ENCODE measurements around the gene TMEM150B. TPM values are rescaled to one million over a fixed set of nuclear protein-coding genes. Genes with fewer than 3 reads are reported as not detected.

The TMEM150B gene
- total RNA-seq, 1 experiment from 2014 or later, result 1.6 TPM

DNA sequence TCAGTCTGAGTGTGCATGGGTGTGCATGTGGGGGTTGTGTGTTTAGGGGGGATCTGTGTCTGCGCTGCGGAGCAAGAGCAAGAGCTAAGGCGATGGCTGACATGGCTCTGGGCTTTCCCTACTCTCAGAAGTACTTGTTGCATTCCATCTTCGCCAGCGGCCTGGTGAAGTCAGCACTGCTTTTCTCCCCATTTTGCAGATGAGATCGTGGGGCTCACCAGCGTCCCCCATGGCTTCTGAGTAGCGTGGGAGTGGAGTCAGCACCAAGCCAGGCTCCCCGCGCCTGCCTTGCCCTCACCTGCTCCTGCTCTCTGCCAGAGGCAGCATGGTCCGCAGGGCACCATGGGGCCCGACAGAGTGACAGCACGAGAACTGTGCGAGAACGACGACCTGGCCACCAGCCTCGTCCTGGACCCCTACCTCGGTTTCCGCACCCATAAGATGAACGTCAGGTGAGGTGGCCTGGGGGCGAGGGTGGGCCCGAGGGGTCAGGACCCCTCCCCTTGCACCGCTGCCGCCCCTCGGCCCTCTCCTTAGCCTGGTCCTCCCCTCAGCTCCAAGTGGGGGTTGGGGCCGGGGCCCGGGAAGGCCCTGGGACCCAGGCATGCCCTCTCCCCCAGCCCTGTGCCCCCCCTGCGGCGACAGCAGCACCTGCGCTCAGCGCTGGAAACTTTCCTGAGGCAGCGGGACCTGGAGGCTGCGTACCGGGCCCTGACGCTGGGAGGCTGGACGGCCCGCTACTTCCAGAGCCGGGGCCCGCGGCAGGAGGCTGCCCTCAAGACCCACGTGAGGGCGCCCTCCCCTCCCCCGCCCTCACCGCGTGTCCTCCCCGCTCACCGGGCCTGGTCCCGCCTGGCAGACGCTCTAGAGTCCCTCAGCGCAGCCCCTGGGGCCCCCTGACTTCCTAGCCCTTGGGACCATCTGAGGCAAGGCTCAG, 16.7 kb upstream of the TMEM150B start:
- intact Hi-C loops (cut with micrococcal nuclease; ENCODE audit: unreplicated experiment), result no loop called here
- H3K36me3 Mint-ChIP-seq (ENCODE audit: insufficient read depth, unreplicated experiment), result peaks cover 41% of the 10 kb centered on the region
- H3K4me1 Mint-ChIP-seq (ENCODE audit: low read depth, unreplicated experiment), result peaks cover 14% of the 10 kb centered on the region
- H3K27ac Mint-ChIP-seq (ENCODE audit: unreplicated experiment), result peak overlapping the region; percentile 95
- TF ChIP-seq, protein P1, sequence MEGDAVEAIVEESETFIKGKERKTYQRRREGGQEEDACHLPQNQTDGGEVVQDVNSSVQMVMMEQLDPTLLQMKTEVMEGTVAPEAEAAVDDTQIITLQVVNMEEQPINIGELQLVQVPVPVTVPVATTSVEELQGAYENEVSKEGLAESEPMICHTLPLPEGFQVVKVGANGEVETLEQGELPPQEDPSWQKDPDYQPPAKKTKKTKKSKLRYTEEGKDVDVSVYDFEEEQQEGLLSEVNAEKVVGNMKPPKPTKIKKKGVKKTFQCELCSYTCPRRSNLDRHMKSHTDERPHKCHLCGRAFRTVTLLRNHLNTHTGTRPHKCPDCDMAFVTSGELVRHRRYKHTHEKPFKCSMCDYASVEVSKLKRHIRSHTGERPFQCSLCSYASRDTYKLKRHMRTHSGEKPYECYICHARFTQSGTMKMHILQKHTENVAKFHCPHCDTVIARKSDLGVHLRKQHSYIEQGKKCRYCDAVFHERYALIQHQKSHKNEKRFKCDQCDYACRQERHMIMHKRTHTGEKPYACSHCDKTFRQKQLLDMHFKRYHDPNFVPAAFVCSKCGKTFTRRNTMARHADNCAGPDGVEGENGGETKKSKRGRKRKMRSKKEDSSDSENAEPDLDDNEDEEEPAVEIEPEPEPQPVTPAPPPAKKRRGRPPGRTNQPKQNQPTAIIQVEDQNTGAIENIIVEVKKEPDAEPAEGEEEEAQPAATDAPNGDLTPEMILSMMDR (IDR thresholded peaks at IDR 0.05; ENCODE audit: insufficient read depth in 1 of 2, low read depth in 1 of 2, low read length in 1 of 2, severe bottlenecking in 1 of 2, unreplicated experiment in 1 of 2), result no peak
- POLR2A ChIA-PET, result no interaction called here
- Histone ChIP-seq H3K36me3 (ENCODE audit: control insufficient read depth, insufficient read depth, low read length) (peaks cover 3% of the 10 kb centered on the region; the same call in 1 of the 2 replicates), H3K27me3 (replicated peaks; ENCODE audit: control insufficient read depth, insufficient read depth, low read length) (no peaks in the 10 kb centered on the region), H3K4me1 (peaks cover 10% of the 10 kb centered on the region; the same call in 1 of the 2 replicates), H3K4me3 (ENCODE audit: low read depth, low read length) (peak overlapping the region; percentile 67), H3K9me3 (no peaks in the 10 kb centered on the region)
- H3K27me3 Mint-ChIP-seq (ENCODE audit: insufficient read depth, unreplicated experiment), result no peaks in the 10 kb centered on the region
- peak overlapping the region; percentile 91 for H3K4me3 Mint-ChIP-seq (ENCODE audit: unreplicated experiment)
- no peaks in the 10 kb centered on the region for H3K9me3 Mint-ChIP-seq (ENCODE audit: unreplicated experiment)
- DNase-seq, result peak in 1 of 2 experiments; percentile 31
- CTCF ChIA-PET, result no interaction called here
- TSS peak; percentile 48 for BruUV-seq (replicated peaks)

DNA sequence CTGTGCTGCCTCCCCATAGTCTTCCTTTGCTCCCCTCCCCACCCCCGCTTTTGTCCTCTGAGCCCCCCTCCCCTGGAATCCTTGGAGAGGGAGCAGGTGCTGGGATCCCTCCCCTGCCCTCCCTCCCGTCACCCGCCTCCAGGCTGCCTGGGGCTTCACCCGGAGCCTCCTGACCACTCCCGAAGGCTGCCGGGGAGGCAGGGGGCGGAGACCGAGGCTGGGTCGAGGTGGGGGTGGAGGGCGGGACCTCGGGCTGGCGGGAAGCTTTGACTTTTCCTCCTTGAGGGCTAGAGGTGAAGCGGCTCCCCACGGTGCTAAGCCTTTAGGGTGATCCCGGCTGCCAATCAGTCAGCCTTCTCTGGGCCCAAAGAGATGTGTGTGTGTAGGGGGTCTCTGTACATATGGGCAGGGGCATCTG, 16.0 kb upstream of the TMEM150B start:
- Mint-ChIP-seq H3K27ac (ENCODE audit: unreplicated experiment) (peak overlapping the region; percentile 95), H3K36me3 (ENCODE audit: insufficient read depth, unreplicated experiment) (peaks cover 41% of the 10 kb centered on the region), H3K9me3 (ENCODE audit: unreplicated experiment) (no peaks in the 10 kb centered on the region), H3K4me3 (ENCODE audit: unreplicated experiment) (peak overlapping the region; percentile 91), H3K4me1 (ENCODE audit: low read depth, unreplicated experiment) (peaks cover 14% of the 10 kb centered on the region), H3K27me3 (ENCODE audit: insufficient read depth, unreplicated experiment) (no peaks in the 10 kb centered on the region)
- Histone ChIP-seq H3K4me3 (ENCODE audit: low read depth, low read length) (peak overlapping the region; percentile 67), H3K9me3 (no peaks in the 10 kb centered on the region), H3K36me3 (ENCODE audit: control insufficient read depth, insufficient read depth, low read length) (peaks cover 3% of the 10 kb centered on the region; the same call in 1 of the 2 replicates), H3K4me1 (peaks cover 10% of the 10 kb centered on the region; the same call in 1 of the 2 replicates), H3K27me3 (replicated peaks; ENCODE audit: control insufficient read depth, insufficient read depth, low read length) (no peaks in the 10 kb centered on the region)
- intact Hi-C loops (cut with micrococcal nuclease; ENCODE audit: unreplicated experiment), result no loop called here
- ChIA-PET POLR2A (no interaction called here), CTCF (no interaction called here)
- BruUV-seq (replicated peaks), result no TSS peak
- TF ChIP-seq, protein P1 (IDR thresholded peaks at IDR 0.05; ENCODE audit: insufficient read depth in 1 of 2, low read depth in 1 of 2, low read length in 1 of 2, severe bottlenecking in 1 of 2, unreplicated experiment in 1 of 2), result no peak
- peak; percentile 84 to 87 for DNase-seq

- CTCF ChIA-PET, result interaction anchor here (0.5 kb wide), 1 partner anchor 13 kb away, joined by 3 read pairs; no protein-coding TSS in a partner anchor
- no peaks in the 10 kb centered on the region for H3K27me3 Mint-ChIP-seq (ENCODE audit: insufficient read depth, unreplicated experiment)
Observed at GRCh38 chr19:55340784-55341147, 15.6 kb upstream of the TMEM150B start.

More at GRCh38 chr19:55340784-55341147, 15.6 kb upstream of the TMEM150B start:
- Mint-ChIP-seq H3K4me3 (ENCODE audit: unreplicated experiment) (peak overlapping the region; percentile 91), H3K27ac (ENCODE audit: unreplicated experiment) (peak overlapping the region; percentile 95), H3K36me3 (ENCODE audit: insufficient read depth, unreplicated experiment) (peaks cover 39% of the 10 kb centered on the region), H3K4me1 (ENCODE audit: low read depth, unreplicated experiment) (peaks cover 14% of the 10 kb centered on the region), H3K9me3 (ENCODE audit: unreplicated experiment) (no peaks in the 10 kb centered on the region)
- Histone ChIP-seq H3K27me3 (replicated peaks; ENCODE audit: control insufficient read depth, insufficient read depth, low read length) (no peaks in the 10 kb centered on the region), H3K9me3 (no peaks in the 10 kb centered on the region), H3K4me3 (ENCODE audit: low read depth, low read length) (peak overlapping the region; percentile 67), H3K36me3 (ENCODE audit: control insufficient read depth, insufficient read depth, low read length) (peaks cover 3% of the 10 kb centered on the region; the same call in 1 of the 2 replicates), H3K4me1 (peaks cover 10% of the 10 kb centered on the region; the same call in 1 of the 2 replicates)
- no TSS peak for BruUV-seq (replicated peaks)
- intact Hi-C loops (cut with micrococcal nuclease; ENCODE audit: unreplicated experiment), result no loop called here
- TF ChIP-seq, protein P1 (IDR thresholded peaks at IDR 0.05; ENCODE audit: insufficient read depth in 1 of 2, low read depth in 1 of 2, low read length in 1 of 2, severe bottlenecking in 1 of 2, unreplicated experiment in 1 of 2), result peak in 1 of 2 experiments; percentile 36
- POLR2A ChIA-PET, result interaction anchor here (0.6 kb wide), 1 partner anchor 289 kb away, joined by 3 read pairs; no protein-coding TSS in a partner anchor
- DNase-seq, result peak in 1 of 2 experiments; percentile 48
